Stimulated activated naive B cell treated with anti-CD40 and anti-IgM and Interleukin-4, amounts not matched to agents 10 μg/mL and 1 μg/mL and 100 μg/mL, for 72 hours (primary cell): Measurements from ENCODE around the gene ARHGEF6.
A peak's percentile ranks its signal among the peaks of the same experiment; 100 is the strongest.

ENCODE experiments used
- ATAC-seq, 2 donors: fragments of 150-1000 bp; cut with Tn5 transposase; replicated peaks; 2 replicates each; pipeline ENCODE4 v1.10.0; 2021; ENCODE audit warnings: moderate library complexity in 1 of 2
- DNase-seq: peaks from one replicate; pipeline ENCODE4 v3.0.0; 2021
- H3K27ac Mint-ChIP-seq: one replicate; pipeline ENCODE4 v1.8.0; 2022; ENCODE audit warnings: mild to moderate bottlenecking, mixed read lengths
- H3K27me3 Mint-ChIP-seq, 2 donors: one replicate each; pipeline ENCODE4 v1.8.0; 2022; ENCODE audit warnings: mixed read lengths in 2 of 2
- H3K36me3 Mint-ChIP-seq, 2 donors: one replicate each; pipeline ENCODE4 v1.8.0; 2022; ENCODE audit warnings: mixed read lengths in 2 of 2, mild to moderate bottlenecking in 1 of 2
- H3K4me1 Mint-ChIP-seq, 2 donors: one replicate each; pipeline ENCODE4 v1.8.0; 2022; ENCODE audit warnings: mixed read lengths in 2 of 2, mild to moderate bottlenecking in 1 of 2
- H3K4me3 Mint-ChIP-seq, 2 donors: one replicate each; pipeline ENCODE4 v1.8.0; 2022; ENCODE audit warnings: mild to moderate bottlenecking in 2 of 2, mixed read lengths in 2 of 2, moderate library complexity in 1 of 2
- H3K9me3 Mint-ChIP-seq, 2 donors: one replicate each; pipeline ENCODE4 v1.8.0; 2022; ENCODE audit warnings: mixed read lengths in 2 of 2, mild to moderate bottlenecking in 1 of 2

ARHGEF6 gene

GRCh38 chrX:136620780-136621179, 160.0 kb downstream of the ARHGEF6 start:
- Mint-ChIP-seq H3K9me3 (no peaks in the 10 kb centered on the region), H3K27ac (no peak overlapping the region)

GRCh38 chrX:136619899-136620505, 160.7 kb downstream of the ARHGEF6 start:
- Mint-ChIP-seq H3K9me3 (no peaks in the 10 kb centered on the region), H3K4me3 (no peak overlapping the region), H3K4me1 (peaks cover 4 to 7% of the 10 kb centered on the region in 2 donors), H3K27me3 (no peaks in the 10 kb centered on the region), H3K27ac (no peak overlapping the region), H3K36me3 (no peaks in the 10 kb centered on the region)
- no peak for DNase-seq
- peak; percentile 50 to 55 for ATAC-seq

More at GRCh38 chrX:136620780-136621179, 160.0 kb downstream of the ARHGEF6 start:
- DNase-seq = no peak
- Mint-ChIP-seq H3K27me3 (no peaks in the 10 kb centered on the region), H3K4me1 (peaks cover 4 to 7% of the 10 kb centered on the region in 2 donors), H3K36me3 (no peaks in the 10 kb centered on the region), H3K4me3 (no peak overlapping the region)
- ATAC-seq = no peak

- H3K27ac Mint-ChIP-seq = peak overlapping the region; percentile 56
- no peak overlapping the region for H3K4me3 Mint-ChIP-seq
- DNase-seq = peak; percentile 6
- H3K9me3 Mint-ChIP-seq = no peaks in the 10 kb centered on the region
- H3K4me1 Mint-ChIP-seq = peaks cover 3 to 7% of the 10 kb centered on the region in 2 donors
- peak; percentile 96 for ATAC-seq
- no peaks in the 10 kb centered on the region for H3K36me3 Mint-ChIP-seq
- H3K27me3 Mint-ChIP-seq = no peaks in the 10 kb centered on the region
These were observed 163.6 kb downstream of the ARHGEF6 start for GRCh38 chrX:136616987-136617685.
